ACHN (cell line): ENCODE results near the gene PLAAT3.
"Not testable (repeated sequence)": the region's sequence is repeated elsewhere in the genome, so short reads cannot be mapped to it uniquely, and the experiment has no call there.

ENCODE experiments used
- DNase-seq: peaks from one replicate; pipeline ENCODE4 v3.0.0-alpha.2; 2015
- in situ Hi-C: cut with HindIII; loops from 2 replicates; pipeline ENCODE4 v1.10.0; 2017; ENCODE audit warnings: low sequenced_read_pairs, low pct_ligation_motif_present, low pct_unique_long_range_greater_than_20kb

Gene PLAAT3

DNA sequence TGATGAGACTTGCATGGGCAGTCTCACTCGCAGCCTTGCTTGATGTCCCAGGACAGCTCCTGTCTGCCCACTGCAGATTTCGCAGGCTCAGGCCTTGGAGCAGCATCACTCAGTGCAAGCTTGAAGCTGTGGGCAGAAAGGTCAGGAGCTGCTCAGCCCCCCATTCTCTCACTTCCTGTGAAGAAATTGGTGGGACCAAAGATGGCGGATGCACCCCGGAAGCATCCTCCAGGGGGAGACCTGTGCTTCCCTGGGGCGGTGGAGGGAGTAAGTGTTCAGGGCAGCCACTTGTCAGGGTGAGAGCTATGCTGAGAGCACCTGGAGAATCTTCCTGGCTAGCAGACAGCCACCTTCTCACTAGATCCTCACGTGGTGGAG, 62.4 kb downstream of the PLAAT3 start:
- in situ Hi-C loops = no loop called here
- no peak for DNase-seq

DNA sequence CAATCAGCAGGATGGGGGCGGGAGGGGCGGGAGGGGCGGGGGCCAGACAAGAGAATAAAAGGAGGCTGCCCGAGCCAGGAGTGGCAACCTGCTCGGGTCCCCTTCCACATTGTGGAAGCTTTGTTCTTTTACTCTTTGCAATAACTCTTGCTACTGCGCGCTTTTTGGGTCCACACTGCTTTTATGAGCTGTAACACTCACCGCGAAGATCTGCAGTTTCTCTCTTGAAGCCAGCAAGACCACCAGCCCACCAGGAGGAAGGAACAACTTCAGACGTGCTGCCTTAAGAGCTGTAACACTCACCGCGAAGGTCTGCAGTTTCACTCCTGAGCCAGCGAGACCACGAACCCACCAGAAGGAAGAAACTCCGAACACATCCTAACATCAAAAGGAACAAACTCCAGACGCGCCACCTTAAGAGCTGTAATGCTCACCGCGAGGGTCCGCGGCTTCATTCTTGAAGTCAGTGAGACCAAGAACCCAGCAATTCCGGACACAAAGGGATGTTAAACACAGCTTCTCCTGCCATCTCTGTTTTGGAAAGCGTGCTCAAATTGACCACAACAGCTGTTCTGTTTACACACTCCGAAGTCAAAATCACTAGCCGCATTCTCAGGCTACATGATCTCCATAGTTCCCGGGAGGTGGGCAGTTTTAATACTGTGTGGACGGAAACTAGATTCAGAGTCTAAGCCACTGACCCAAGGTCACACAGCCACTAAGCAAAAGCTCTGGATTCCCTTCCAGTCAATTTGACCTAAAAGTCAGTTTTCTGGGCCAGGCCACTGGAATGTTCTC, 62.9 kb downstream of the PLAAT3 start:
- no peak for DNase-seq
- in situ Hi-C loops = no loop called here

DNA sequence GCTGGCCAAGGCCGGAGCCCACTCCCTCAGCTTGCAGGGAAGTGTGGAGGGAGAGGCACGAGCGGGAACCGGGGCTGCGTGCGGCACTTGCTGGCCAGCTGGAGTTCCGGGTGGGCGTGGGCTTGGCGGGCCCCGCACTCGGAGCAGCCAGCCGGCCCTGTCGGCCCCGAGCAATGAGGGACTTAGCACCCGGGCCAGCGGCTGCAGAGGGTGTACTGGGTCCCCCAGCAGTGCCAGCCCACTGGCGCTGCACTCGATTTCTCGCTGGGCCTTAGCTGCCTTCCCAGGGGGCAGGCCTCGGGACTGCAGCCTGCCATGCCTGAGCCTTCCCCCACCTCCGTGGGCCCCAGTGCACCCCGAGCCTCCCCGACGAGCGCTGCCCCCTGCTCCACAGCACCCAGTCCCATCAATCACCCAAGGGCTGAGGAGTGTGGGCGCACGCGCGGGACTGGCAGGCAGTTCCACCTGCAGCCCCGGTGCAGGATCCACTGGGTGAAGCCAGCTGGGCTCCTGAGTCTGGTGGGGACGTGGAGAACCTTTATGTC, 64.0 kb downstream of the PLAAT3 start:
- DNase-seq, in situ Hi-C loops: not testable (repeated sequence)

DNA sequence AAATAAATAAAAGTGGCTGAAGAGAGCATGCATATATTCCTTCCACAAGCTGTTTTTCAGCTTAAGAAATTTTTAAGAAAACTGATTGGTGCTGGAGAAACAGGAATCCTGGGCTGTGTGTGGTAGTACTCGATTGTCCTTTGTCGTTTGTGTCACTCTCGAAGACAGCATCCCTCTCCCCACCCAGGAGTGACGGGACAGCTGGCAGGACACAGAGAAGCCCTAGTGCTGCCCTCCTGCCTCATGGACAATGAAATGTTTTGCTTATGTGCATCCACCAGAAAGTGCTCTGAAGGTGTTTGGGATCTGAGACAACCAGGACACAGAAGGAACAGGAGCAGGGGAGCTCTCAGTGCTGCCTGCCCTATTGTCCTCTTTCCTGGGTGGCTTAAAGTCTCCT, 64.8 kb downstream of the PLAAT3 start:
- DNase-seq = no peak
- in situ Hi-C loops = no loop called here

DNA sequence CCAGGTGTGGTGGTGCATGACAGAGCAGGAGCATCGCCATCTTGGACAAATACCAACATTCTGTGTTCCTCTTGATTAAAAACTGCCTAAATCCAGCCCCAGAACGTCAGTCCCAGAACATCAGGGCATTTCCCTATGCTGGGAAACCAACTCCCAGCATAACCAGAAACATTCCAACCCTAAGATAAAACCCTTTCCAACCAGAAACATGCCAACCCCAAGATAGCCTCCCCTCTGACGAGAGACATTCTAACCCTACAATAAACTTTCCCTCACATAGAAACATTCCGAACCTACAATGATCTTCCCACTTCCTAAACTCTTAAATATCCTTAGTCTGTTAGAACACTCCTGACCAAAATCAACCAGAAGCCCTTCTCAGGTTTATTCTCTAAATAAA, 66.1 kb downstream of the PLAAT3 start:
- in situ Hi-C loops = no loop called here
- DNase-seq = no peak

DNA sequence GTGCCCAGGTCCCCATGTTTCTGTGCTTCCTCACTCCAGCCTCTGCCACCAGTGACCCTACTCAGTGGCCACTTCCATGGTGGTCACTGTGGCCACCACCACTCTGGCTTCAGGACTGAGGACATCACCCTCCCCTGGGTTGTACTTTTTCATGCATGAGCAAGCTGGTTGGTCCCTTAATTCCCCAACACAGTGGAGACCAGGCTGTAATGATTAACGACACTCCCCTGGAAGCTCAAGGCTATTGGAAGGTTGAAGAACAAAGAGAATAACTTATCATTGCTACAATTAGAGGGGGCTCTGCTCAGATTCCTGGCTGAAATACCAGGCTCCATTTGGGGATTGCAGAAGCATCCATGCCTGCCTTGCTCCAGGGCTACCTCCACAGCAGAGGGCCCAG, 67.2 kb downstream of the PLAAT3 start:
- no peak for DNase-seq
- in situ Hi-C loops = no loop called here

DNA sequence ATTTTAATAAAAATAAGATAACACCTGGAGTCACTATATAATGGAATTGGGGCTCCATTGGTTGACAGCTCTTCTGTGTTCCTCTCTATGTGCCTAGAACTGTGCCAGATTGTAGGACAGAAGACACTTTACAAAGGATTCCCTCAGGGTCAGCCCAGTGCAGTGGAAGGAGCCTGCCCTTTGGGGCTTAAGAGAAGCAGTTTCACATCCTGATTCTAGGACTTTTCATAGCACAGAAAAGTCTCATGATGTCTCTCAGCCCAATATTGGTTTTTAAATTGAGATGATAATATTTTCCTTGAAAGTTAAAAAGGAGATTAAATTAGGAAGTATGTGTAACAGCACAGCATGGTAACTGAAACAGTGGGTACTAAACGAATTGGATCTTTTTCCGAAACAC, 70.5 kb downstream of the PLAAT3 start:
- in situ Hi-C loops = no loop called here

DNA sequence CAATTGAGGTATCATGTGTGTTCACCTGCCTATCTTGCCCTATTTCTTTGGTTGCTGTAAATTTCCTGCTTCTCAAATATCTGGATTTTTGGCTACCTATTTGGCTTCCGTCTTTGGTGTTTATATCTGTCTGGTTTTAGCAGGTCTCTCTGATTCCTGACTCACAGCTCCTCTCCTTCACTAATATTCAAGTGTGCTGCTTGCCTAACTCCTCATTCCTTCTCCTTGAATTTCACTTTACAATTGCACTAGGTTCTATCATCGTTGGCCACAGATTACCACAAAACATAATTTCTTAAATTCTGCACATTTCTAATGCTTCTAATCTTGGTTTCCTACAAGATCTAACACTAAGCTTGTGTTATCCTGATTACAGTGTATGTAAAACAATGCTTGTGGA, 71.7 kb downstream of the PLAAT3 start:
- in situ Hi-C loops, DNase-seq: not testable (repeated sequence)

More for the DNA sequence above, 70.5 kb downstream of the PLAAT3 start:
- no peak for DNase-seq

DNA sequence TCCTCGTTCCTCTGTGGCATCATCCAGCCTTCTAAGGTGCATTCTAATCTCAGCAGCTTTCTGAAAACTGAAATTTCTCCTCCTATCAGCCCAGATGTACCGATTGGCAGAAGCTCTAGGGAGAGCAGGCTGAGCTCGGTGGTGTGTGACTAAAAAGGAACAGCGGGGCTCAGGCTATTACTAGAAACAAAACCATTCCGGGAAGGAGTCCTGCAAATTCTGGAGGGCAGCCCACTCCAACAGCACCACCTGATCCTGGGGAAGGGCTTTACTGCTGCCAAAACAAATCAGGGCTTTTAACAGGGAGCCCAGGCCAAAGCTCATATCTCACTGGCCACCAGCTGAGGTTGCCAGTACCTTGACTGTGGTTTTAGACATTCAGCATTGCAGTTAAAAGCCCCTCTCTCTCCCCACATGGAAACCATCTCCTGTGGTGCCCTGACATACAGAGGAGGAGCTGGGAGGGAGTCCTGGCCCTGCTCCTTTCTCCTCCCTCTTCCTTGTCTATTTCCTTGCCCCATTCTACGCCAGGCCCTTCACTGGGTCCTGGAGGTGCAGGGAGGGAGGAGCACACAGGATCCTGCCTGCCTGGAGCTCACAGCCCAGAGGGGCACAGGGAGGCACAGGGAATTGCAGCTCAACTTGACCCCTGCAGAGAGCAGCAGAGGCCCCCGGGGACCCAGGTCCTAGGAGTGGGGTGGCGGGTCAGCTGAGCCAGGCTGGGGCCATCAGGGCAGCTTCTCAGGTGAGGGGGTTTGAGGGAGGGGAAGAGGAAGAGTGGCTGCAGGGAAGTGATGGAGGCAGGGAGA, 76.7 kb downstream of the PLAAT3 start:
- peak; percentile 27 for DNase-seq
- in situ Hi-C loops = no loop called here

DNA sequence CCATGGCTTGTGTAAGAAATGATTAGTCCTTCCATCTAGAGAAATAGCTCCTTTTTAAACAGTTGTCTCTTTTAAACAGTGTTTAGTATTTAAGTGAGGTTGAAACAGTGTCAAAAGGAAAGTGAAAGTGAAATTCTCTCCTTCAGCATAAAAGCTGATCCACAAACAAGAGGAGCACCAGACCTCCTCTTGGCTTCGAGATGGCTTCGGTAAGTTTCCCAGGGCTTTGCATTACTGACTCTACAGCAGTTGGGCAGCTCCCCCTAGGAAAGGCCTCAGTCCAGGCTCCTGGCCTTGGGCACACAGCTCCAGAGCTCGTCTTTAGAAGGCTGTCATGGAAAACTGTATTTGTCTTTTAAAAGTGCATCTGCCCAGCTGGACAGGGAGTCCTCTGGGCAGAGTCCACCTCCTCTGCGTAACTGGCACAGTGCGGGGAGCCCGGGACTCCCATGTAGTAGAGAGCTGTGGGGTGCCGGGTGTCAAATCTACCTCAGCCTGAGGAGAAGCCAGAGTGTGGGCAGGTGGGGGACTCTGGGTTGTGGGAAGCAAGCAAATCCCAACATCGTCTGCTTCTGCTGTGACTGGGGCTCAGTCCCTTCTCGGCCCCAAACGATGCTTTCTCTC, 77.5 kb downstream of the PLAAT3 start, which contains the start of gene PLAAT4:
TSS of gene PLAAT4 (plus strand) at position 140 of the 624 bp plus-strand sequence. CDS start at position 201, 61 bp downstream.
- peak; percentile 55 for DNase-seq
- in situ Hi-C loops = no loop called here

DNA sequence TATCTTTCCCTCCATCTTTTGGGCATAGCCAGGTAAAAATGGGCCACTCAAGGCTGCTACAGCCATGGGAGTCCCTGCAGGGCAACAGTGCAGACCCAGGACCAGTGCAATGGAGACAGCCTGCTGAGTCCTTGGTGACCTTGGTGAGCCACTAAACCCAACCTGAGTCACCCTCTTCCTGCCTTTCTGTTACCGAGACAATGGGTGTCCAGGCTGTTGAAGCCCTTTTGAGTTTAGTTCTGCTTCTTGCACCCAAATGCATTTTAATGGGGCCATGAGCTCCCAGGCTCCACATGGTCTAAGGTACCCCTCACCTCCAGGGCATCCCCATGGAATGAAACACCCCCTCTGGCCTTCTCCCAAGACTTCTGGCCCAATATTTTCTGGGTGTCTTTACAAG, 78.5 kb downstream of the PLAAT3 start:
- DNase-seq = no peak
- in situ Hi-C loops = no loop called here

DNA sequence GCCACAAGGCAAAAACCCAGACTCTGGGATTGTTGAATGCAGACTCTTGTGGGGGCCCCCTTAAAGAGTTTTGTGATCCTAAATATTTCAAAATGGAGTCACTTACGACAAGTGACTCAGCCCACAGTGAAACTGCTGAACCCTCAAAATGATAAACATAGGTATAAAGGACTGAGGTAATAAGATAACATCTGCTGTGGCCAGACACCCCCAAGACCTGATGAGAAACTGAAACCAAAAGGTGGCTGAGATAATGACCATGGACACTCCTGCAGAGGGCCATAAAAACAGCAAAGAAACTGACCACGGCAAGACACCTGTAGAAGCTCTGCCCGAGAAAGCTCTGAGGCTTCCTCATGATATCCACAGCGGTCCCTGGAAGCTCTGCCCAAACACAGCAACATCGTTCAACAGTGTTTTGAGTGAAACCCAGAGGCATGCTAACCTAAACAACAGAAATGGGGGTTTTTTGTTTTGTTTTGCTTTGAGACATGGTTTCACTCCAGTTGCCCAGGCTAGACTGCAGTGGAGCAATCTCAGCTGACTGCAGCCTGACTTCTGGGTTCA, 79.3 kb downstream of the PLAAT3 start:
- in situ Hi-C loops = no loop called here
- no peak for DNase-seq

DNA sequence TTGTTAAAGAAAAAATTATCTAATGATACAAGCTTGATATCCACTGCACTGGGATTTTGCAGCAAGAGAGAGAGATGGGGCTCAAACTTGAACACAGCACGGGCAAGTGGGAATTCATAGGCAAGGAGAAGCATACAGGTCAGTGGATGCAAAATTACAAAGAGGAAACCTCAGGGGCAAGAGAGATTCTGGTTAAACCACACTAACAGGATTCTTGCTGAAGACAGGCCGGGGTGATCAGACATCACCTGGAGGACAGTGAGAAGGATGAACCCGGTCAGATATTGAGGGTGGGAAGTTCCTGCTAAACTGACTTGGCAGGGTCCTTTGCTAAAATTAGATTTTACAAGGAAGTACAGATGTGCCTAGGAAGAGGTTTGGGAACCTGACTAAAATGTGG, 80.2 kb downstream of the PLAAT3 start:
- DNase-seq = no peak
- in situ Hi-C loops = no loop called here

DNA sequence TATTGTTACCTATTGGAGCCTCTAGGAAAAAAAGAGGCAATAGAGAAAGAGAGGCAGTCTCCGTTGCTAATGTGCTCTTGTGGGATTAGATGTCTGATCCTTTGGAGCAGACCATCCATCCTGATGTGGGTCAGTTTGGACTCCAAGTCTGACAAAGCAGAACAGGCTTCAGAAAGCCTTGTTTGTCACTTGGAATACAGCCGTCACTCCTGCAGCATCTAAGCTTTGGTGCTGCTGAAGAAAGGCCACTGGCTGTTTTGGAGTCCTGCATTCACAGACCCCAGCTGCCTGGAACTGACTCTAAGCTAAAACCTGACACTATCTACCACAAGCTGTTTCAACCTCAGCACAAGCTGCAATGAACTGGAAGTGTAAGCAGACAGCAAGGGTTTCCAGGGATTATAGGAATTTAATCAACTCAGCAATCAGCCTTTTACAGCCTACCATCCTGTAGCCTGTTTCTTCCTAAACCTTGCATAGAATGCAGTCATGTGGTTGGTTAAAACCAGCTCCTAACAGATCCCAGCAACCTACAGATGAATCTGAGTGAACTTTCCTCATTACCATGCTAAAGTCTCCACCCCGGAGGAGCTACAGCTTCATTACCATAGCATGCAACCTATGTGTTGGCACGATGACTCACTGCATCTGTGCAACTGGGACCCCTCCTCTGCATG, 81.3 kb downstream of the PLAAT3 start:
- in situ Hi-C loops = no loop called here
- no peak for DNase-seq

DNA sequence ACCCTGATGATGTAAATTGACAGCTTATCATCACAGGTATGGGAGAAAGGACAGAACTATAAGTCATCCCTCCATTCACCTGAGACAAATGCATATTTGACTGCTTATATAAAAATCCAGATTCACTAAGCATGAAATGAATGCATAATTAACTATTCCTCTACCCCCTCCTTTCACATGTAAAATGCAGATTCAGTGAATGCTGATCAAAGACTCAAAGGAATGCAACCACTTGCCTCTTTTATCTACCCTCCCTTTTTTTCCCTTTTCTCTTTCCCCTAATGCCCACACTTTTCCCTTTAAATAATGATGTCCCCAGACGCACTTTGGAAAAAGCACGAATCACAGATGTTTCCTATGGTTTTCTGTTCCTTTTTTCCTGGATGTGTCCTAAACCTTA, 82.1 kb downstream of the PLAAT3 start:
- in situ Hi-C loops = no loop called here
- no peak for DNase-seq

DNA sequence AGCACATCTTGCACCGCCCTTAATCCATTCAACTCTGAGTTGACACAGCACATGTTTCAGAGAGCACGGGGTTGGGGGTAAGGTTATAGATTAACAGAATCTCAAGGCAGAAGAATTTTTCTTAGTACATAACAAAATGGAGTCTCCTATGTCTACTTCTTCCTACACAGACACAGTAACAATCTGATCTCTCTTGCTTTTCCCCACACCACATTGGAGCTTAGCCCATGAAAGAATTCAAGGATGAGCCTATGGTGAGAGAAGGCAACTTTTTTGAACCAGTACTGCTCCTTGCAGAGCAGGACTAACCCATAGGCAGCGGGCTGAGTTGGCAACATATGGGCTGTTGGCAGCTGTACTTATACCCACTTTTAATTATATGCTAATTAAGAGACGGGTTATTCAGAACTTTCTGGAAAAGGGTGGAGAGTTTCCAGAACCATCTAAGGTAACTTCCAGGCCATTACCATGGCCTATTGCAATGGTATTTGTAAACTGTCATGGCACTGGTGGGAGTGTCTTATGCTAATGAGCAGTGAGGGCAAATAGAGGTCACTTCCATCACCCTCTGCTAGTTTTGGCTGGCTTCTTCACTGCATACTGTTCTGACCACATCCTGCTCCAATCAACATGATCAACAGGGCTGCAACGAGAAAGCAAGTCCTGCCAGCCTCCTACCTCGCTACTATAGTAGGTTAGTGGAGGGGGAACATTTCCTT, 83.0 kb downstream of the PLAAT3 start:
- in situ Hi-C loops = not testable (repeated sequence)
- peak; percentile 93 for DNase-seq

DNA sequence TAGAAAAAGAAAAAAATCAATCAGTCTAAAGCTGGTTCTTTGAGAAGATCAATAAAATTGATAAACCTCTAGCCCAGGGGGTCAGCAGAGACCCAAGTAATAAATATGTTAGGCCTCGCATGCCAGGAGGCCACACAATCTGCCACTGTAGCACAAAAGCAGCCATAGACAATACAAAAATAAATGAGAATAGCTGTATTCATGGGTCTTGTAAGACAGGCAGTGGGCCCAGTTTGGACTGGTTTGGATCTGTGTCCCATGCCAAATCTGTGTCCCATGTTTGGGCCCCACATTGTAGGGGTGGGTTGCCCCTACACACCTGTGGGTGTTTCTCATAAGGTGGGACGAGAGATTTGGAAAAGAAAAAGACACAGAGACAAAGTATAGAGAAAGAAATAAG, 84.2 kb downstream of the PLAAT3 start:
- DNase-seq = no peak
- in situ Hi-C loops = no loop called here

DNA sequence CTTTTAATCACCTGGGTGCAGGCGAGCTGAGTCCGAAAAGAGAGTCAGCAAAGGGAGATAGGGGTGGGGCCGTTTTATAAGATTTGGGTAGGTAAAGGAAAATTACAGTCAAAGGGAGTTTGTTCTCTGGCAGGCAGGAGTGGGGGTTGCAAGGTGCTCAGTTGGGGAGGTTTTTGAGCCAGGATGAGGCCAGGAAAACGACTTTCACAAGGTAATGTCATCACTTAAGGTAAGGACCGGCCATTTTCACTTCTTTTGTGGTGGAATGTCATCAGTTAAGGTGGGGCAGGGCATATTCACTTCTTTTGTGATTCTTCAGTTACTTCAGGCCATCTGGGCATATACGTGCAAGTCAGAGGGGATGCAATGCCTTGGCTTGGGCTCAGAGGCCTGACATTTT, 84.9 kb downstream of the PLAAT3 start:
- in situ Hi-C loops, DNase-seq: not testable (repeated sequence)
